Skin epidermis (tissue), 12 donors: ENCODE results near the gene ADRA1B.

Source experiments
- H3K27ac ChIP-seq, 21 experiments: fragments of 200-600 bp; sonication (generic) in 11 of 21; one replicate each; pipeline ENCODE4 v1.5.0; 2020; ENCODE audit warnings: mild to moderate bottlenecking in 3 of 21, inconsistent platforms in 2 of 21, moderate library complexity in 2 of 21
- H3K4me3 ChIP-seq, 7 experiments: fragments of 200-600 bp; sonication (generic) in 2 of 7; one replicate each; pipeline ENCODE4 v1.5.0; 2020; ENCODE audit warnings: inconsistent platforms in 2 of 7, mild to moderate bottlenecking in 2 of 7, moderate library complexity in 1 of 7

ADRA1B gene

GRCh38 chr5:159899067-159900049 is 16.9 kb upstream of the ADRA1B start:
- Histone ChIP-seq H3K4me3 (no peak overlapping the region), H3K27ac (no peak overlapping the region)

- H3K27ac ChIP-seq: no peak overlapping the region
- no peak overlapping the region for H3K4me3 ChIP-seq
Measured at GRCh38 chr5:159901308-159901707, 15.0 kb upstream of the ADRA1B start.

GRCh38 chr5:159901772-159902171 is 14.5 kb upstream of the ADRA1B start:
- Histone ChIP-seq H3K4me3 (no peak overlapping the region), H3K27ac (no peak overlapping the region)

- Histone ChIP-seq H3K27ac (no peak overlapping the region), H3K4me3 (no peak overlapping the region)
Measured at GRCh38 chr5:159902444-159903121, 13.7 kb upstream of the ADRA1B start.

GRCh38 chr5:159903131-159903530 is 13.2 kb upstream of the ADRA1B start:
- Histone ChIP-seq H3K27ac (no peak overlapping the region), H3K4me3 (no peak overlapping the region)

- Histone ChIP-seq H3K4me3 (no peak overlapping the region), H3K27ac (no peak overlapping the region)
Measured at GRCh38 chr5:159904874-159905273, 11.4 kb upstream of the ADRA1B start.

- no peak overlapping the region for H3K27ac ChIP-seq
- H3K4me3 ChIP-seq: no peak overlapping the region
Measured at GRCh38 chr5:159905496-159905895, 10.8 kb upstream of the ADRA1B start.

GRCh38 chr5:159906463-159906862 is 9.8 kb upstream of the ADRA1B start:
- no peak overlapping the region for H3K27ac ChIP-seq
- H3K4me3 ChIP-seq: no peak overlapping the region

- Histone ChIP-seq H3K27ac (no peak overlapping the region), H3K4me3 (no peak overlapping the region)
Measured at GRCh38 chr5:159906943-159907342, 9.3 kb upstream of the ADRA1B start.

- no peak overlapping the region for H3K4me3 ChIP-seq
- no peak overlapping the region for H3K27ac ChIP-seq
Measured at GRCh38 chr5:159907689-159908590, 8.3 kb upstream of the ADRA1B start.

- Histone ChIP-seq H3K27ac (no peak overlapping the region), H3K4me3 (no peak overlapping the region)
Measured at GRCh38 chr5:159908591-159908940, 7.7 kb upstream of the ADRA1B start.

- H3K27ac ChIP-seq: no peak overlapping the region
Measured at GRCh38 chr5:159909126-159909525, 7.2 kb upstream of the ADRA1B start.

GRCh38 chr5:159910207-159910842 is 6.0 kb upstream of the ADRA1B start:
- no peak overlapping the region for H3K4me3 ChIP-seq
- no peak overlapping the region for H3K27ac ChIP-seq

More at GRCh38 chr5:159909126-159909525, 7.2 kb upstream of the ADRA1B start:
- H3K4me3 ChIP-seq: no peak overlapping the region

- no peak overlapping the region for H3K4me3 ChIP-seq
Measured at GRCh38 chr5:159910843-159911229, 5.4 kb upstream of the ADRA1B start.

GRCh38 chr5:159911349-159911748 is 4.9 kb upstream of the ADRA1B start:
- Histone ChIP-seq H3K4me3 (no peak overlapping the region), H3K27ac (no peak overlapping the region)

More at GRCh38 chr5:159910843-159911229, 5.4 kb upstream of the ADRA1B start:
- no peak overlapping the region for H3K27ac ChIP-seq

- Histone ChIP-seq H3K27ac (no peak overlapping the region), H3K4me3 (no peak overlapping the region)
Measured at GRCh38 chr5:159912033-159912800, 4.1 kb upstream of the ADRA1B start.

- Histone ChIP-seq H3K4me3 (no peak overlapping the region), H3K27ac (no peak overlapping the region)
Measured at GRCh38 chr5:159913048-159913447, 3.2 kb upstream of the ADRA1B start.

- Histone ChIP-seq H3K4me3 (no peak overlapping the region), H3K27ac (no peak overlapping the region)
Measured at GRCh38 chr5:159913501-159913900, 2.8 kb upstream of the ADRA1B start.
